IMR-90 (cell line): Measurements from ENCODE around the gene SGSH. TPM values are rescaled to one million over a fixed set of nuclear protein-coding genes. Genes with fewer than 3 reads are reported as not detected.

Experiments used
- ATAC-seq: fragments of 200-7000 bp; cut with Tn5 transposase; 2 replicates; pipeline ENCODE4 v1.9.1; 2020; ENCODE audit warnings: low read depth, mild to moderate bottlenecking, moderate library complexity
- BruUV-seq: library from RNA; stranded (reverse); fragments of 400-500 nt; replicated peaks from 2 replicates; lab custom pipeline; 2021; lab: Mats Ljungman, UMichigan
- CTCF ChIA-PET: fragments of 300-600 bp; formaldehyde crosslinking; extraction: SDS; loops from one replicate; lab custom pipeline; 2021; ENCODE audit warnings: antibody characterized with exemption; lab: Yijun Ruan, JAX
- POLR2A ChIA-PET: fragments of 300-600 bp; sonication (Branson Sonifier 250); formaldehyde crosslinking; loops from one replicate; lab custom pipeline; 2022; ENCODE audit warnings: antibody characterized with exemption; ENCODE audit not compliant: unreplicated experiment; lab: Charles Lee
- DNase-seq: peaks from one replicate; pipeline ENCODE4 v3.0.0; 2013
- H2AFZ ChIP-seq: replicated peaks from 2 replicates; pipeline ENCODE3; 2013; ENCODE audit warnings: low read length, mild to moderate bottlenecking; ENCODE audit not compliant: poor library complexity
- H2AK5ac ChIP-seq: 2 replicates; pipeline ENCODE4 v1.6.1; 2013; ENCODE audit warnings: low read depth, low read length, inconsistent platforms
- H2AK9ac ChIP-seq: replicated peaks from 2 replicates; pipeline ENCODE3; 2013; ENCODE audit warnings: mild to moderate bottlenecking, low read depth, low read length, moderate library complexity; ENCODE audit not compliant: poor library complexity
- H2BK120ac ChIP-seq: 2 replicates; pipeline ENCODE4 v1.6.1; 2013; ENCODE audit warnings: low read depth, low read length, inconsistent platforms
- H2BK15ac ChIP-seq: 3 replicates; pipeline ENCODE4 v1.6.1; 2013; ENCODE audit warnings: low read depth, low read length, inconsistent platforms
- H2BK20ac ChIP-seq: 2 replicates; pipeline ENCODE4 v1.6.1; 2013; ENCODE audit warnings: low read depth, mild to moderate bottlenecking, inconsistent platforms, low read length, moderate library complexity
- H2BK5ac ChIP-seq: 2 replicates; pipeline ENCODE4 v1.6.1; 2013; ENCODE audit warnings: mild to moderate bottlenecking, low read depth, low read length, inconsistent platforms; ENCODE audit not compliant: poor library complexity, severe bottlenecking
- H3K14ac ChIP-seq: replicated peaks from 2 replicates; pipeline ENCODE4 v1.6.1; 2013; ENCODE audit warnings: low read depth, low read length, inconsistent platforms
- H3K18ac ChIP-seq: 2 replicates; pipeline ENCODE4 v1.6.1; 2013; ENCODE audit warnings: low read depth, low read length, control low read depth
- H3K23ac ChIP-seq: 2 replicates; pipeline ENCODE4 v1.6.1; 2013; ENCODE audit warnings: low read depth, low read length, inconsistent platforms
- H3K27ac ChIP-seq: 2 replicates; pipeline ENCODE4 v1.5.1; 2013; ENCODE audit warnings: mild to moderate bottlenecking, control low read depth, low read length; ENCODE audit not compliant: insufficient read depth
- H3K27me3 ChIP-seq: 2 replicates; pipeline ENCODE4 v1.6.1; 2013; ENCODE audit warnings: low read length; ENCODE audit not compliant: control insufficient read depth, insufficient read depth
- H3K36me3 ChIP-seq: 2 replicates; pipeline ENCODE4 v1.6.1; 2013; ENCODE audit warnings: low read length, mixed read lengths; ENCODE audit not compliant: control insufficient read depth, insufficient read depth
- H3K4ac ChIP-seq: 2 replicates; pipeline ENCODE4 v1.6.1; 2013; ENCODE audit warnings: low read depth, low read length, inconsistent platforms
- H3K4me1 ChIP-seq: 2 replicates; pipeline ENCODE4 v1.6.1; 2013; ENCODE audit warnings: low read length, mixed read lengths; ENCODE audit not compliant: control insufficient read depth, insufficient read depth
- H3K4me2 ChIP-seq: 2 replicates; pipeline ENCODE4 v1.6.1; 2013; ENCODE audit warnings: low read depth, mild to moderate bottlenecking, control low read depth, low read length, moderate library complexity
- H3K4me3 ChIP-seq: 2 replicates; pipeline ENCODE4 v1.5.1; 2013; ENCODE audit warnings: low read depth, mild to moderate bottlenecking, control low read depth, low read length, moderate library complexity; ENCODE audit not compliant: insufficient read depth
- H3K56ac ChIP-seq: 2 replicates; pipeline ENCODE4 v1.6.1; 2013; ENCODE audit warnings: low read length, inconsistent platforms; ENCODE audit not compliant: insufficient read depth; ENCODE audit errors: extremely low read depth
- H3K79me1 ChIP-seq, 2 experiments: 2 replicates each; pipeline ENCODE4 v1.6.1; 2013; ENCODE audit warnings: low read length in 2 of 2, inconsistent platforms in 1 of 2, low read depth in 1 of 2
- H3K9ac ChIP-seq: 2 replicates; pipeline ENCODE4 v1.6.1; 2013; ENCODE audit warnings: low read depth, low read length, control low read depth
- H3K9me1 ChIP-seq: 2 replicates; pipeline ENCODE4 v1.6.1; 2013; ENCODE audit warnings: low read length, inconsistent platforms; ENCODE audit not compliant: insufficient read depth
- H3K9me3 ChIP-seq: 2 replicates; pipeline ENCODE4 v1.6.1; 2013; ENCODE audit warnings: low read length; ENCODE audit not compliant: control insufficient read depth, insufficient read depth
- H4K20me1 ChIP-seq: 2 replicates; pipeline ENCODE4 v1.6.1; 2013; ENCODE audit warnings: low read length, inconsistent platforms; ENCODE audit not compliant: insufficient read depth
- H4K5ac ChIP-seq: 2 replicates; pipeline ENCODE4 v1.6.1; 2013; ENCODE audit warnings: mild to moderate bottlenecking, low read depth, low read length, control low read depth
- H4K8ac ChIP-seq, 2 experiments: 2 replicates each; pipeline ENCODE4 v1.6.1; 2013; ENCODE audit warnings: low read depth in 2 of 2, low read length in 2 of 2, control low read depth in 1 of 2, inconsistent platforms in 1 of 2
- H4K91ac ChIP-seq: 2 replicates; pipeline ENCODE4 v1.6.1; 2013; ENCODE audit warnings: low read depth, low read length, inconsistent platforms; ENCODE audit not compliant: insufficient read depth
- BHLHE40 ChIP-seq: fragments of 150-350 bp; IDR thresholded peaks from 2 replicates; pipeline ENCODE4 v1.6.1; 2016; ENCODE audit warnings: mild to moderate bottlenecking, low read depth, low read length
- CEBPB ChIP-seq: IDR thresholded peaks from 2 replicates; pipeline ENCODE4 v1.6.1; 2012; ENCODE audit warnings: low read depth, low read length, improper control_type of control experiment
- CHD1 ChIP-seq: IDR thresholded peaks from 2 replicates; pipeline ENCODE4 v1.6.1; 2012; ENCODE audit warnings: low read depth, low read length, improper control_type of control experiment
- FOS ChIP-seq: fragments of 150-350 bp; IDR thresholded peaks from 2 replicates; pipeline ENCODE4 v1.6.1; 2016; ENCODE audit warnings: low read depth, low read length
- MAFK ChIP-seq: IDR thresholded peaks from 2 replicates; pipeline ENCODE4 v1.6.1; 2012; ENCODE audit warnings: low read depth, low read length, improper control_type of control experiment
- MAZ ChIP-seq: IDR thresholded peaks from 2 replicates; pipeline ENCODE4 v1.6.1; 2012; ENCODE audit warnings: low read depth, mild to moderate bottlenecking, low read length, improper control_type of control experiment, moderate library complexity, borderline replicate concordance
- MXI1 ChIP-seq: IDR thresholded peaks from 2 replicates; pipeline ENCODE4 v1.6.1; 2012; ENCODE audit warnings: low read depth, mild to moderate bottlenecking, low read length, moderate library complexity, borderline replicate concordance
- NFE2L2 ChIP-seq: fragments of 150-350 bp; IDR thresholded peaks from 2 replicates; pipeline ENCODE4 v1.6.1; 2016; ENCODE audit warnings: low read depth, mild to moderate bottlenecking, low read length
- POLR2A ChIP-seq: IDR thresholded peaks from 2 replicates; pipeline ENCODE4 v1.6.1; 2012; ENCODE audit warnings: mild to moderate bottlenecking, low read depth, low read length
- RAD21 ChIP-seq: IDR thresholded peaks from 2 replicates; pipeline ENCODE4 v1.6.1; 2012; ENCODE audit warnings: low read length, improper control_type of control experiment
- RCOR1 ChIP-seq: IDR thresholded peaks from 2 replicates; pipeline ENCODE4 v1.6.1; 2012; ENCODE audit warnings: mild to moderate bottlenecking, low read length, improper control_type of control experiment; ENCODE audit not compliant: insufficient replicate concordance
- RFX5 ChIP-seq: IDR thresholded peaks from 2 replicates; pipeline ENCODE4 v1.8.0; 2012; ENCODE audit warnings: low read depth, mild to moderate bottlenecking, low read length, moderate library complexity
- SMC3 ChIP-seq: fragments of 150-350 bp; IDR thresholded peaks from 2 replicates; pipeline ENCODE4 v1.6.1; 2016; ENCODE audit warnings: low read depth, mild to moderate bottlenecking, antibody characterized with exemption, low read length, moderate library complexity
- WGBS, 2 experiments: methylation state at CpG; one replicate each; pipeline versions ENCODE4 v1.1.5 to v1.1.7; 2013; ENCODE audit warnings: missing lambda C conversion rate in 2 of 2; ENCODE audit not compliant: insufficient read length in 1 of 2; ENCODE audit errors: extremely low coverage in 2 of 2; 5-methylcytosine and 5-hydroxymethylcytosine counted together
- dilution Hi-C: fragments of 300-500 bp; cut with HindIII; formaldehyde crosslinking; loops from one replicate; pipeline ENCODE4 v1.14.3; 2018; ENCODE audit warnings: low sequenced_read_pairs; ENCODE audit not compliant: unreplicated experiment
- in situ Hi-C: fragments of 300-500 bp; cut with MboI; formaldehyde crosslinking; loops from 3 replicates; pipeline ENCODE4 v1.14.3; 2019; ENCODE audit warnings: low sequenced_read_pairs, inconsistent platforms, mixed read lengths
- intact Hi-C: fragments of 100-400 bp; cut with micrococcal nuclease; formaldehyde crosslinking; loops from 2 replicates; pipeline ENCODE4 v1.10.0; 2022
- polyA plus RNA-seq, 3 experiments: library from polyadenylated mRNA; depleted of rRNA; stranded (reverse); fragments of >200 nt; gene quantifications; 2 replicates each; pipeline ENCODE4 v1.2.3, GENCODE V29; 2012; ENCODE audit warnings: low replicate concordance in 1 of 3
- total RNA-seq: library from RNA; depleted of rRNA; stranded (reverse); fragments of >200 nt; gene quantifications from 2 replicates; pipeline ENCODE4 v1.2.3, GENCODE V29; 2012
- TF ChIP-seq, protein P1 (sequence below): conservative IDR thresholded peaks from 2 replicates; pipeline ENCODE4 v1.5.1; 2012; ENCODE audit warnings: mild to moderate bottlenecking, low read depth, low read length, improper control_type of control experiment
- TF ChIP-seq, protein P2 (sequence below): fragments of 150-350 bp; IDR thresholded peaks from 2 replicates; pipeline ENCODE4 v1.6.1; 2016; ENCODE audit warnings: low read depth, mild to moderate bottlenecking, low read length, moderate library complexity, borderline replicate concordance
- TF ChIP-seq, protein P3 (sequence below): fragments of 150-350 bp; IDR thresholded peaks from 2 replicates; pipeline ENCODE4 v1.6.1; 2017; ENCODE audit warnings: mild to moderate bottlenecking, antibody characterized with exemption, low read length, low read depth

SGSH gene
- total and polyA plus RNA-seq, 2 of the 4 experiments (the other 2 are of a cell fraction) = 3.0 to 41.5 TPM

DNA sequence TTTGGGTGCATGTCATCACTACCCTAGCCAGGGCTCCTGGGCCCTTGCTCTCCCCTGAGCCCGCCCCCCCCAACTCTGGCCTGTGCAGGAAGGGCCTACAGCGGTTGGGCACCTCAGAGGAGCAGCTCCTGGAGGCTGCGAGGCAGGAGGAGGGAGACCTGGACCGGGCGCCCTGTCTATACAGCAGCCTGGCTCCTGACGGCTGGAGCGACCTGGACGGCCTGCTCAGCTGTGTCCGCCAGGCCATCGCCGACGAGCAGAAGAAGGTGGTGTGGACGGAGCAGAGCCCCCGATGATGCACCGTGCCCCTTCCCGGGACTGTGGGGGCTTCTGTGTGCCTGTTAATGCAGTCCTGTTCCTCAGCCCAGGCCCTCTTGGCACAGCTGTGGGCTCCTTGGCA is 12.1 kb downstream of the SGSH start:
- no peak overlapping the region for H2AK5ac ChIP-seq
- intact Hi-C loops = no loop called here
- no peak overlapping the region for H3K4me3 ChIP-seq
- no peak overlapping the region for H3K23ac ChIP-seq
- no peak overlapping the region for H2BK15ac ChIP-seq
- H3K18ac ChIP-seq = no peak overlapping the region
- dilution Hi-C loops = no loop called here
- no peaks in the 10 kb centered on the region for H3K4me1 ChIP-seq
- no peaks in the 10 kb centered on the region for H3K27me3 ChIP-seq
- no peaks in the 10 kb centered on the region for H3K9me3 ChIP-seq
- H3K4ac ChIP-seq = no peak overlapping the region
- no peak overlapping the region for H3K4me2 ChIP-seq
- no peaks in the 10 kb centered on the region for H3K79me1 ChIP-seq
- no peak for DNase-seq
- TF ChIP-seq, protein P1, sequence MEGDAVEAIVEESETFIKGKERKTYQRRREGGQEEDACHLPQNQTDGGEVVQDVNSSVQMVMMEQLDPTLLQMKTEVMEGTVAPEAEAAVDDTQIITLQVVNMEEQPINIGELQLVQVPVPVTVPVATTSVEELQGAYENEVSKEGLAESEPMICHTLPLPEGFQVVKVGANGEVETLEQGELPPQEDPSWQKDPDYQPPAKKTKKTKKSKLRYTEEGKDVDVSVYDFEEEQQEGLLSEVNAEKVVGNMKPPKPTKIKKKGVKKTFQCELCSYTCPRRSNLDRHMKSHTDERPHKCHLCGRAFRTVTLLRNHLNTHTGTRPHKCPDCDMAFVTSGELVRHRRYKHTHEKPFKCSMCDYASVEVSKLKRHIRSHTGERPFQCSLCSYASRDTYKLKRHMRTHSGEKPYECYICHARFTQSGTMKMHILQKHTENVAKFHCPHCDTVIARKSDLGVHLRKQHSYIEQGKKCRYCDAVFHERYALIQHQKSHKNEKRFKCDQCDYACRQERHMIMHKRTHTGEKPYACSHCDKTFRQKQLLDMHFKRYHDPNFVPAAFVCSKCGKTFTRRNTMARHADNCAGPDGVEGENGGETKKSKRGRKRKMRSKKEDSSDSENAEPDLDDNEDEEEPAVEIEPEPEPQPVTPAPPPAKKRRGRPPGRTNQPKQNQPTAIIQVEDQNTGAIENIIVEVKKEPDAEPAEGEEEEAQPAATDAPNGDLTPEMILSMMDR = no peak
- TF ChIP-seq CHD1 (no peak), NFE2L2 (no peak), FOS (no peak), POLR2A (no peak), CEBPB (no peak), RAD21 (no peak), SMC3 (no peak), BHLHE40 (no peak), MXI1 (no peak), RFX5 (no peak), MAZ (no peak), RCOR1 (no peak), MAFK (no peak)
- TF ChIP-seq, protein P2, sequence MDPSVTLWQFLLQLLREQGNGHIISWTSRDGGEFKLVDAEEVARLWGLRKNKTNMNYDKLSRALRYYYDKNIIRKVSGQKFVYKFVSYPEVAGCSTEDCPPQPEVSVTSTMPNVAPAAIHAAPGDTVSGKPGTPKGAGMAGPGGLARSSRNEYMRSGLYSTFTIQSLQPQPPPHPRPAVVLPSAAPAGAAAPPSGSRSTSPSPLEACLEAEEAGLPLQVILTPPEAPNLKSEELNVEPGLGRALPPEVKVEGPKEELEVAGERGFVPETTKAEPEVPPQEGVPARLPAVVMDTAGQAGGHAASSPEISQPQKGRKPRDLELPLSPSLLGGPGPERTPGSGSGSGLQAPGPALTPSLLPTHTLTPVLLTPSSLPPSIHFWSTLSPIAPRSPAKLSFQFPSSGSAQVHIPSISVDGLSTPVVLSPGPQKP = no peak
- TF ChIP-seq, protein P3, sequence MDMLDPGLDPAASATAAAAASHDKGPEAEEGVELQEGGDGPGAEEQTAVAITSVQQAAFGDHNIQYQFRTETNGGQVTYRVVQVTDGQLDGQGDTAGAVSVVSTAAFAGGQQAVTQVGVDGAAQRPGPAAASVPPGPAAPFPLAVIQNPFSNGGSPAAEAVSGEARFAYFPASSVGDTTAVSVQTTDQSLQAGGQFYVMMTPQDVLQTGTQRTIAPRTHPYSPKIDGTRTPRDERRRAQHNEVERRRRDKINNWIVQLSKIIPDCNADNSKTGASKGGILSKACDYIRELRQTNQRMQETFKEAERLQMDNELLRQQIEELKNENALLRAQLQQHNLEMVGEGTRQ = no peak
- H4K8ac ChIP-seq = no peak overlapping the region
- no peak overlapping the region for H2AFZ ChIP-seq
- peaks cover 5% of the 10 kb centered on the region; the same call in 1 of the 2 replicates for H3K9me1 ChIP-seq
- H3K27ac ChIP-seq = no peak overlapping the region
- H4K20me1 ChIP-seq = no peaks in the 10 kb centered on the region; the same call in none of the 2 replicates
- no TSS peak for BruUV-seq
- H2AK9ac ChIP-seq = no peak overlapping the region
- H2BK5ac ChIP-seq = no peak overlapping the region
- H4K5ac ChIP-seq = no peak overlapping the region
- no peak overlapping the region for H3K9ac ChIP-seq
- H3K36me3 ChIP-seq = peaks cover 44% of the 10 kb centered on the region
- H3K56ac ChIP-seq = no peak overlapping the region
- no peak overlapping the region for H4K91ac ChIP-seq
- ChIA-PET CTCF (no interaction called here), POLR2A (no interaction called here)
- H3K14ac ChIP-seq = no peak overlapping the region
- WGBS, 2 experiments = 95% methylated on average over 10 of the region's 16 CpGs; no CpG with 5 or more reads in 1 of the 2 experiments
- in situ Hi-C loops = no loop called here
- H2BK120ac ChIP-seq = no peak overlapping the region
- no peak overlapping the region for H2BK20ac ChIP-seq
- no peak for ATAC-seq
